H1 (cell line): ENCODE results near the gene EVI5. TPM values are rescaled to one million over a fixed set of nuclear protein-coding genes. Genes with fewer than 3 reads are reported as not detected.
A peak's percentile ranks its signal among the peaks of the same experiment; 100 is the strongest.

ENCODE experiments used
- CTCF ChIA-PET: fragments of 300-600 bp; sonication (Branson Sonifier 250); formaldehyde crosslinking; loops from one replicate; lab custom pipeline; 2021; ENCODE audit not compliant: partially characterized antibody; lab: Charles Lee
- POLR2A ChIA-PET: fragments of 300-600 bp; sonication (Branson Sonifier 250); formaldehyde crosslinking; loops from one replicate; lab custom pipeline; 2021; ENCODE audit warnings: inconsistent platforms; ENCODE audit not compliant: partially characterized antibody; lab: Charles Lee
- DNase-seq, 2 experiments: peaks; one replicate each; pipeline versions ENCODE4 v3.0.0 to v3.0.0-alpha.2; 2010 to 2022; ENCODE audit warnings: low spot score in 2 of 2, low read depth in 1 of 2, mixed read lengths in 1 of 2
- FAIRE-seq: peaks from 2 replicates; lab custom pipeline; 2011; peaks lifted over from hg19 to GRCh38; lab: Jason Lieb, UNC
- H2AFZ ChIP-seq: 2 replicates; pipeline ENCODE4 v1.8.1; 2012; ENCODE audit warnings: low read length, inconsistent platforms
- H2AK5ac ChIP-seq: 2 replicates; pipeline ENCODE4 v1.6.1; 2013; ENCODE audit warnings: low read depth, low read length
- H2BK120ac ChIP-seq: replicated peaks from 2 replicates; pipeline ENCODE3; 2013; ENCODE audit warnings: low read depth, low read length, inconsistent platforms
- H2BK12ac ChIP-seq: 2 replicates; pipeline ENCODE4 v1.6.1; 2013; ENCODE audit warnings: low read depth, low read length
- H2BK15ac ChIP-seq: 2 replicates; pipeline ENCODE4 v1.6.1; 2013; ENCODE audit warnings: low read length
- H2BK20ac ChIP-seq: 2 replicates; pipeline ENCODE4 v1.6.1; 2013; ENCODE audit warnings: low read length
- H2BK5ac ChIP-seq: 2 replicates; pipeline ENCODE4 v1.6.1; 2013; ENCODE audit warnings: low read depth, low read length
- H3K14ac ChIP-seq: 2 replicates; pipeline ENCODE4 v1.6.1; 2013; ENCODE audit warnings: inconsistent platforms; ENCODE audit not compliant: insufficient read length
- H3K18ac ChIP-seq: 2 replicates; pipeline ENCODE4 v1.6.1; 2013; ENCODE audit warnings: low read length; ENCODE audit errors: extremely low read depth
- H3K23ac ChIP-seq: 2 replicates; pipeline ENCODE4 v1.6.1; 2013; ENCODE audit warnings: inconsistent platforms; ENCODE audit not compliant: insufficient read length
- H3K23me2 ChIP-seq: 2 replicates; pipeline ENCODE4 v1.6.1; 2013; ENCODE audit warnings: low read depth, low read length
- H3K27ac ChIP-seq: 2 replicates; pipeline ENCODE4 v1.6.1; 2011; ENCODE audit warnings: low read depth, low read length, inconsistent platforms
- H3K27me3 ChIP-seq, 4 experiments: replicated peaks in 1 of 4; 1 replicate in 1 of 4; 2 replicates in 3 of 4; pipeline versions ENCODE4 v1.6.1 to v1.8.1; 2011 to 2013; ENCODE audit warnings: low read length in 3 of 4, mild to moderate bottlenecking in 3 of 4, inconsistent platforms in 2 of 4, mixed read lengths in 2 of 4, moderate library complexity in 1 of 4; ENCODE audit not compliant: control insufficient read depth in 3 of 4, insufficient read depth in 3 of 4; ENCODE audit errors: extremely low read depth in 1 of 4
- H3K36me3 ChIP-seq, 4 experiments: 2 replicates each; pipeline versions ENCODE4 v1.6.1 to v1.8.1; 2011 to 2013; ENCODE audit warnings: mild to moderate bottlenecking in 4 of 4, low read length in 3 of 4, moderate library complexity in 2 of 4, control low read depth in 1 of 4, inconsistent platforms in 1 of 4; ENCODE audit not compliant: insufficient read depth in 4 of 4, control insufficient read depth in 2 of 4
- H3K4ac ChIP-seq: replicated peaks from 2 replicates; pipeline ENCODE3; 2013; ENCODE audit warnings: low read length, low read depth, mixed read lengths, inconsistent platforms; ENCODE audit not compliant: insufficient read length
- H3K4me1 ChIP-seq, 4 experiments: replicated peaks in 1 of 4; 1 replicate in 1 of 4; 2 replicates in 3 of 4; pipeline versions ENCODE4 v1.6.1 to v1.8.1; 2011 to 2013; ENCODE audit warnings: low read length in 3 of 4, inconsistent platforms in 2 of 4, mixed read lengths in 1 of 4; ENCODE audit not compliant: insufficient read depth in 4 of 4, control insufficient read depth in 3 of 4
- H3K4me2 ChIP-seq, 2 experiments: 2 replicates each; pipeline versions ENCODE4 v1.6.1 to v1.8.1; 2011 to 2013; ENCODE audit warnings: low read depth in 2 of 2, low read length in 2 of 2, control low read depth in 1 of 2, inconsistent platforms in 1 of 2, mild to moderate bottlenecking in 1 of 2; ENCODE audit not compliant: insufficient read depth in 1 of 2
- H3K4me3 ChIP-seq, 4 experiments: fragments of 200-600, 300-600 bp in 1 of 4; sonication (generic), shearing (Covaris generic), sonication (Bioruptor Twin) in 1 of 4; 2 replicates each; pipeline versions ENCODE4 v1.5.1 to v1.8.1; 2011 to 2016; ENCODE audit warnings: low read length in 4 of 4, low read depth in 3 of 4, control low read depth in 2 of 4, inconsistent platforms in 2 of 4, mild to moderate bottlenecking in 2 of 4, mixed read lengths in 1 of 4, moderate library complexity in 1 of 4; ENCODE audit not compliant: insufficient read depth in 2 of 4; ENCODE audit errors: extremely low read depth in 1 of 4
- H3K56ac ChIP-seq: replicated peaks from 2 replicates; pipeline ENCODE3; 2013; ENCODE audit warnings: low read depth, mild to moderate bottlenecking, mixed read lengths, low read length, inconsistent platforms; ENCODE audit not compliant: insufficient read length
- H3K79me1 ChIP-seq: 2 replicates; pipeline ENCODE4 v1.6.1; 2013; ENCODE audit warnings: low read depth, low read length, control low read depth
- H3K79me2 ChIP-seq, 2 experiments: 2 replicates each; pipeline versions ENCODE4 v1.6.1 to v1.8.1; 2012 to 2013; ENCODE audit warnings: low read length in 2 of 2, mild to moderate bottlenecking in 2 of 2, inconsistent platforms in 1 of 2; ENCODE audit not compliant: insufficient read depth in 2 of 2, control insufficient read depth in 1 of 2
- H3K9ac ChIP-seq, 4 experiments: replicated peaks in 1 of 4; 1 replicate in 1 of 4; 2 replicates in 3 of 4; pipeline versions ENCODE4 v1.6.1 to v1.8.1; 2011 to 2013; ENCODE audit warnings: low read depth in 3 of 4, low read length in 3 of 4, control low read depth in 2 of 4, mild to moderate bottlenecking in 2 of 4, moderate library complexity in 2 of 4, inconsistent platforms in 1 of 4; ENCODE audit errors: extremely low read depth in 1 of 4
- H3K9me3 ChIP-seq, 2 experiments: 2 replicates each; pipeline versions ENCODE4 v1.6.1 to v1.8.1; 2012 to 2013; ENCODE audit warnings: mild to moderate bottlenecking in 2 of 2, moderate library complexity in 2 of 2, control low read depth in 1 of 2, inconsistent platforms in 1 of 2, low read depth in 1 of 2, low read length in 1 of 2, mixed read lengths in 1 of 2; ENCODE audit not compliant: insufficient read depth in 2 of 2
- H4K20me1 ChIP-seq, 2 experiments: replicated peaks in 1 of 2; 2 replicates each; pipeline versions ENCODE3 to v1.8.1; 2011 to 2013; ENCODE audit warnings: inconsistent platforms in 2 of 2, low read length in 2 of 2, mild to moderate bottlenecking in 1 of 2; ENCODE audit not compliant: insufficient read depth in 2 of 2, control insufficient read depth in 1 of 2
- H4K5ac ChIP-seq: 2 replicates; pipeline ENCODE4 v1.6.1; 2013; ENCODE audit warnings: low read length, low read depth, mixed read lengths, inconsistent platforms; ENCODE audit not compliant: insufficient read length
- H4K8ac ChIP-seq: 2 replicates; pipeline ENCODE4 v1.8.0; 2013; ENCODE audit warnings: mild to moderate bottlenecking, moderate library complexity, low read length, inconsistent platforms; ENCODE audit not compliant: insufficient read depth; ENCODE audit errors: extremely low read depth
- H4K91ac ChIP-seq: replicated peaks from 2 replicates; pipeline ENCODE3; 2013; ENCODE audit warnings: low read length, mixed read lengths, inconsistent platforms; ENCODE audit not compliant: insufficient read length
- ATF2 ChIP-seq: IDR thresholded peaks from 2 replicates; pipeline ENCODE4 v1.6.1; 2012; ENCODE audit warnings: low read length, inconsistent platforms
- CHD1 ChIP-seq: IDR thresholded peaks from 2 replicates; pipeline ENCODE4 v1.6.1; 2012; ENCODE audit warnings: low read depth, low read length, improper control_type of control experiment
- CTBP2 ChIP-seq: IDR thresholded peaks from 2 replicates; pipeline ENCODE4 v1.7.0; 2011; ENCODE audit warnings: borderline replicate concordance, mild to moderate bottlenecking, moderate library complexity, mixed read lengths, low read length; ENCODE audit not compliant: insufficient read depth, insufficient read length
- CTCF ChIP-seq, 3 experiments: IDR thresholded peaks; 1 replicate in 2 of 3; 2 replicates in 1 of 3; pipeline versions ENCODE4 v1.5.1 to v1.6.1; 2011; ENCODE audit warnings: low read length in 3 of 3, mild to moderate bottlenecking in 3 of 3, inconsistent platforms in 2 of 3, low read depth in 1 of 3, moderate library complexity in 1 of 3; ENCODE audit not compliant: insufficient read depth in 1 of 3; ENCODE audit errors: control extremely low read depth in 1 of 3
- EP300 ChIP-seq, 2 experiments: IDR thresholded peaks; 1 replicate in 1 of 2; 2 replicates in 1 of 2; pipeline ENCODE4 v1.6.1; 2011 to 2012; ENCODE audit warnings: low read depth in 2 of 2, low read length in 2 of 2, mild to moderate bottlenecking in 2 of 2, borderline replicate concordance in 1 of 2, inconsistent platforms in 1 of 2, moderate library complexity in 1 of 2
- HDAC2 ChIP-seq, 2 experiments: fragments of 300-600 bp in 1 of 2; sonication (generic) in 1 of 2; IDR thresholded peaks; 2 replicates each; pipeline ENCODE4 v1.6.1; 2011 to 2012; ENCODE audit warnings: low read depth in 2 of 2, low read length in 2 of 2, mild to moderate bottlenecking in 2 of 2, moderate library complexity in 2 of 2, borderline replicate concordance in 1 of 2, inconsistent platforms in 1 of 2
- NANOG ChIP-seq: IDR thresholded peaks from 2 replicates; pipeline ENCODE4 v1.6.1; 2011; ENCODE audit warnings: low read length, low read depth, mild to moderate bottlenecking, inconsistent platforms; ENCODE audit not compliant: insufficient read depth, poor library complexity, severe bottlenecking
- POLR2AphosphoS5 ChIP-seq: IDR thresholded peaks from 2 replicates; pipeline ENCODE4 v1.6.1; 2011; ENCODE audit warnings: low read depth, low read length
- WGBS, 2 experiments: shearing (Covaris generic) in 1 of 2; methylation state at CpG; one replicate each; pipeline versions ENCODE4 v1.1.6 to v1.1.7; 2013 to 2015; ENCODE audit warnings: low lambda C conversion rate in 2 of 2, mixed read lengths in 2 of 2, inconsistent platforms in 1 of 2, low coverage in 1 of 2, missing lambda C conversion rate in 1 of 2; ENCODE audit not compliant: insufficient replicate concordance in 2 of 2, insufficient coverage in 1 of 2, insufficient read length in 1 of 2; ENCODE audit errors: extremely low coverage in 1 of 2, missing lambda C conversion rate in 1 of 2; 5-methylcytosine and 5-hydroxymethylcytosine counted together
- polyA plus RNA-seq, 7 experiments: library from polyadenylated mRNA; depleted of rRNA in 3 of 7; stranded (reverse) in 5 of 7; unstranded in 2 of 7; fragments of >200 nt in 5 of 7; fragments of 200-250 nt in 2 of 7; gene quantifications; 1 replicate in 5 of 7; 2 replicates in 1 of 7; 4 replicates in 1 of 7; pipeline versions ENCODE4 v1.2.1 to v1.2.3, GENCODE V29; 2011 to 2013; ENCODE audit warnings: missing spikeins in 2 of 7, mixed read lengths in 2 of 7
- total RNA-seq: library from RNA; stranded (reverse); fragmentation: NEBNext Ultra II Directional; extraction: Animal tissue kit (Norgen Biotek cat#: 25700); gene quantifications from 2 replicates; pipeline ENCODE4 v1.2.1, GENCODE V29; 2021

EVI5 gene
- total and polyA plus RNA-seq, 2 of the 8 experiments (the other 6 are each of a cell fraction or from before 2014, with no cell fraction given): 1.7 to 13.7 TPM

- 91% methylated on average over 1 of the region's 1 CpG; no CpG with 5 or more reads in 1 of the 2 experiments for WGBS, 2 experiments
- no peak for TF ChIP-seq HDAC2 (IDR thresholded peaks at IDR 0.05; ENCODE audit: borderline replicate concordance in 1 of 2, low read depth in 2 of 2, low read length in 2 of 2)
- no peak for TF ChIP-seq ATF2
- no peak for TF ChIP-seq CHD1
- TF ChIP-seq CTBP2: no peak
- no peak for TF ChIP-seq CTCF (IDR thresholded peaks at IDR 0.05; ENCODE audit: control extremely low read depth in 1 of 3, insufficient read depth in 1 of 3, low read depth in 1 of 3, low read length in 3 of 3)
- no peak for TF ChIP-seq POLR2AphosphoS5
- TF ChIP-seq NANOG: no peak
- no peak for TF ChIP-seq EP300 (IDR thresholded peaks at IDR 0.05; ENCODE audit: borderline replicate concordance in 1 of 2, low read depth in 2 of 2, low read length in 2 of 2)
Measured at GRCh38 chr1:92805216-92805615, 20.3 kb upstream of the EVI5 start.

More at GRCh38 chr1:92805216-92805615, 20.3 kb upstream of the EVI5 start:
- H2AFZ ChIP-seq: 0 out of 2 replicates have a peak overlapping the region, but pooled peaks have one; percentile 1
- H4K8ac ChIP-seq: no peak overlapping the region
- ChIA-PET POLR2A (interaction anchor here (0.8 to 1.9 kb wide), 3 partner anchors 9 to 17 kb away, joined by 3 to 6 read pairs (median 3); no protein-coding TSS in a partner anchor), CTCF (no interaction called here)
- H3K9me3 ChIP-seq: no peaks in the 10 kb centered on the region
- H3K4me2 ChIP-seq: no peak overlapping the region
- no peaks in the 10 kb centered on the region for H3K23me2 ChIP-seq
- H2BK20ac ChIP-seq: no peak overlapping the region
- H3K79me2 ChIP-seq: no peaks in the 10 kb centered on the region
- no peak overlapping the region for H2BK5ac ChIP-seq
- H3K4me3 ChIP-seq: no peak overlapping the region
- FAIRE-seq: no peak
- no peaks in the 10 kb centered on the region for H4K20me1 ChIP-seq
- H3K14ac ChIP-seq: no peak overlapping the region
- H3K79me1 ChIP-seq: no peaks in the 10 kb centered on the region
- H3K23ac ChIP-seq: no peak overlapping the region
- H3K4ac ChIP-seq: no peak overlapping the region
- no peaks in the 10 kb centered on the region for H3K4me1 ChIP-seq
- H4K5ac ChIP-seq: no peak overlapping the region
- no peaks in the 10 kb centered on the region for H3K36me3 ChIP-seq
- H2BK12ac ChIP-seq: no peak overlapping the region
- no peaks in the 10 kb centered on the region for H3K27me3 ChIP-seq
- H3K9ac ChIP-seq: no peak overlapping the region
- no peak for DNase-seq
- H2AK5ac ChIP-seq: no peak overlapping the region
- H3K27ac ChIP-seq: no peak overlapping the region
- H2BK120ac ChIP-seq: no peak overlapping the region
- no peak overlapping the region for H2BK15ac ChIP-seq
- no peak overlapping the region for H4K91ac ChIP-seq
- no peak overlapping the region for H3K56ac ChIP-seq
- no peak overlapping the region for H3K18ac ChIP-seq
